GM18507 (cell line): ENCODE measurements around the gene DDX47.
"Not testable (repeated sequence)": the region's sequence is repeated elsewhere in the genome, so short reads cannot be mapped to it uniquely, and the experiment has no call there.

Experiments
- DNase-seq: peaks from one replicate; pipeline ENCODE4 v3.0.0; 2011; ENCODE audit warnings: low read depth; ENCODE audit not compliant: insufficient read length; ENCODE audit errors: extremely low spot score
- FAIRE-seq: peaks from 2 replicates; lab custom pipeline; 2011; peaks lifted over from hg19 to GRCh38; lab: Jason Lieb, UNC

The DDX47 gene

GRCh38 chr12:12796171-12796570 lies 17.0 kb upstream of the DDX47 start:
- DNase-seq, result no peak
- FAIRE-seq, result no peak

DNA sequence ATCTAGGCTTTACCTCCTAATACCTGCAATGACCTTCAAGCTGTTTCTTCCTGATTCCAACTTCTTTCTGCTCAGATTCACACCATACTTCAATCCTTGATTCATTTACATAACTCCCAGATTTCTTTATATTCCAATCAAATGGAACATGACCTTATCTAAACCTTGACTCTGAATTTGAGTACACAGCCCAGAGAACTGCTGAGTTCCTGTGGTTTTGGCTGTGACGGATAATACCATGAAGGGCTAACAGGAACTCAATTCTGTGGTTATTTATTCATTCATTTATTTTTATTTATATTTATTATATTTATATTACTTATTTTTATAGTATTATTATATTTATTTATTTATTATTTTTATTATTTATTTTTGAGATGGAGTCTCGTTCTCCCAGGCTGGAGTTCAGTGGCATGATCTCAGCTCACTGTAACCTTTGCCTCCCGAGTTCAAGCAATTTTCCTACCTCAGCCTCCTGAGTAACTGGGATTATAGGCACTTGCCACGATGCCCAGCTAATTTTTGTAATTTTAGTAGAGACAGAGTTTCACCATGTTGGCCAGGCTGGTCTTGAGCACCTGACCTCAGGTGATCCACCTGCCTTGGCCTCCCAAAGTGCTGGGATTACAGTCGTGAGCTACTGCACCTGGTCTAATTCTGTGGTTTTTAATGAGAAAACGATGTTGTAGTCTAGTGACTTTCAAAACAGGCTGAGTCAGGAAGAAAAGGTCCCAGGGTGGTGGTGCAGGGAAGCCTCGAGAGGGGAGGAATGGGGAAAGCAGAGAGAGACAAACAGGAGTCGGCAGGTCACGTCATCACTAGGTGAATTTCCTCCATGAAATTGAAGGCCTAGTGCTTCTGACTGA lies 16.0 kb upstream of the DDX47 start:
- no peak for FAIRE-seq
- no peak for DNase-seq

- FAIRE-seq (no peak), DNase-seq (no peak)
These were observed 15.4 kb upstream of the DDX47 start for GRCh38 chr12:12797794-12798152.

- FAIRE-seq, result no peak
- DNase-seq, result no peak
These were observed 14.7 kb upstream of the DDX47 start for GRCh38 chr12:12798480-12798879.

DNA sequence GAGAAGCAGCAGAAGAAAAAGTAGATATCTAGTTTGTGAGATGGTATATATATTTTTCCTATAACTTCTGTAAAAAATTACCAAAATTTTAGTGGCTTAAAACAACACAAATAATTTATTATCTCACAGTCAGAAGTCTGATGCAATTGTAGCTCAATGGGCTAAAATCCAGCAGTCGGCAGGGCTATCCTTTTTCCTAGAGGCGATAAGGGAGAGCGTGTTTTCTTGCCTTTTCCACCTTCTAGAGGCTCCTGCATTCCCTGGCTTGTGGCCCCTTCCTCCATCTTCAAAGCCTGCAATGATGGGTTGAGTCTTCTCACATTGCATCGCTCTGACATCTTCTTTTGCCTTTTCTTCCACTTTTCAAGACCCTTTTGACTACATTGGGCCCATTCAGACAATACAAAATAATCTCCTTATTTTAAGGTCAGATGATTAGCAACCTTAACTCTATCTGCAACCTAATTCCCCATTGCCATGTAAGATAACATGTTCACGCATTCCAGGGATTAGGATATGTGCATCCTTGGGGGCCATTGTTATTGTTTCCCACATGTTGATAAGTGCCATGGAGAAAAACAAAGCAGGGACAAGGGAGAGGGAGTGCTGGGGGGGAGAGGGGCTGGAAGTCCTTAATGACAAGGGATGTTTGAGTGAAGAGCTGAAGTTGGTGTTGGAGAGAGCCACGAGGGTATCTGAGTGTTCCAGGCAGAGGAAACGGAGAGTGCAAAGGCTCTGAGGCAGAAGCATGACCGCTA lies 13.8 kb upstream of the DDX47 start:
- FAIRE-seq, result no peak
- no peak for DNase-seq

GRCh38 chr12:12800406-12801180 lies 12.6 kb upstream of the DDX47 start:
- FAIRE-seq (no peak), DNase-seq (no peak)

GRCh38 chr12:12801656-12802055 lies 11.5 kb upstream of the DDX47 start:
- not testable (repeated sequence) for FAIRE-seq

DNA sequence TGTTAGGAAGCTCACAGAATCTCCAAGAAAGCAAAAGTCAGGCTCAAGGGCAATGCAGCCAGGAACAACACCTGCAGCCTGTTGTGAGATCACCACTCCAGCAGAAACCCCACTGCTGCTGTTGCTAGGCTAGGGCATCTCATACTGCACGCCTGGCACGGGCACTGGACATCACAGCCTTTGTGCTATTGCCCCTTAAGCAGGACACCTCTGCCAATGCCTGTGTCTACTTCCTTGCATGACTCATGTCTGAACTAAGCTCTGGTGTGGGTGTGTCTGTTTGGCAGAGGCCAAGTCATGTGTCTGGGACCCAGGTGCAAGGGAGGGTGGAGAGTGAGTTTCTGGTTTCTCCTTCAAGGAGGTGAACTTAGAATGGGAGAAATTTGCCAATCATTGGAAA lies 10.0 kb upstream of the DDX47 start:
- FAIRE-seq, result peak; percentile 84

More at GRCh38 chr12:12801656-12802055, 11.5 kb upstream of the DDX47 start:
- not testable (repeated sequence) for DNase-seq

DNA sequence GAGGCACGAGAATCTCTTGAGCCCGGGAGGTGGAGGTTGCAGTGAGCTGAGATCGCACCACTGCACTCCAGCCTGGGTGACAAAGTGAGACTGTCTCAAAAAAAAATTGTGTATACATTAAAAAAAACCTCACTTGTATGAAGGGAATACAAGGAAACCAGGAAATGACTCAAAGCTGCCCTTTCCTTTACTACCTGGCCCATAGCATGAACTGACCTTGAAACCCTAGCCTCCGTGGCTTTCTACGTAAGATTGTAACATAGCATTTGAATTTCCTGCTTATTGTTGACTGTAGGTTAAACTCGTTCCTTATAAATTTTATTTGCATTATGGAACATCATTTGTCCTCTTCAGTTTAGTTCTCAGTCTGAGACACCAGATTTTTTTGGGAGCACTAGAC lies 9.1 kb upstream of the DDX47 start:
- DNase-seq (no peak), FAIRE-seq (no peak)

More for the DNA sequence above, 10.0 kb upstream of the DDX47 start:
- DNase-seq, result peak; percentile 52

DNA sequence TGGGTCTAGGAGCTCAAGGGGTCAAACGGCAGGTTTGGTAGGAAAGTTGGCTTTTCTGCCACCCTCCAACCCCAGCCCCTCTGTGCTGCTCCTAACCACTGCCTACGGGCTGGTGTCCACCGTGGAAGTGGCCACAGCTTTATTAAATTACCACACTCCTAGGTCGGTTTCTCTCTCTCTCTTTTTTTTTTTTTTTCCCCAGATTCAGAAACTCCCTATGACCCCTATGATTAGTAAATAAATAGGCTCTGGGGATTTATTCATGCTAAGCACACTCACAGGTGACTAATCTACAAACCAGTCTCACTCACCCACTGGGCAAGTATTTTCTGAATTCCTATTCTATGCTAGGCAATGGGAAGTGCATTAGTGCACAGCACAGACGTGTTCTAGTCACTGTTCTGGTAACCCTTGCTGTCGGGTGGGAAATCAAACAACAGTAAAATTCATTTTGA lies 8.7 kb upstream of the DDX47 start:
- no peak for FAIRE-seq

DNA sequence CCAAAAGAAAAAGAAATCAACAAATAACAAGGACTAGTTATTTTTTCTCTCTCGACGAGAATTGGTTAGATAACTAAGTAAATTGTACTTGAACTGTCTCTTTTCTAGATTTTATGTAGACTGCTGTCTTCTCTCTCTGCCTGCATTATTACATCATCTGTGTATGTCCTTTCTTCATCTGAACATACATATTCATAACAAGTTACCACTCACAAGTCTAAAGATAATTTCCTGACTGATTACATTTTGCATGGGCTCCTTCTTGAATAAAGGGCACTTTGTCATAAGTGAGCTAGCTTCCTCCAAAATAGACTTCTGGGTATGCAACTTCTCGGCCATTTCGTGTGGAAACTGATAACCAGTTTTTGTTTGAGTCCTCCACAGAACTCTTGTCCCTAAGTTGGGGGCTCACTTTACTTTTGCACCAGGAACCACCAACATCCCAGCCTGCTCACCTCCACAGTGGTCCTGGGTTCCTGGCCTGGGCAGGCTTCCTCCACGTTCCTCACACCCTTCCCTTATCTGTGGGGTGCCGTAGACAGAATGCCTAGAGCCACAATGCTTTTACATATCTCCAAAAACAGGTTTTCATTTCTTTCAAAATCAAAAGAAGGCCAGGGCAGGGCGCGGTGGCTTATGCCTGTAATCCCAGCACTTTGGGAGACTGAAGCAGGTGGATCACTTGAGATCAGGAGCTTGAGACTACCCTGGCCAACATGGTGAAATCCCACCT lies 6.2 kb upstream of the DDX47 start:
- DNase-seq (no peak), FAIRE-seq (no peak)

More for the DNA sequence above, 8.7 kb upstream of the DDX47 start:
- DNase-seq, result no peak

DNA sequence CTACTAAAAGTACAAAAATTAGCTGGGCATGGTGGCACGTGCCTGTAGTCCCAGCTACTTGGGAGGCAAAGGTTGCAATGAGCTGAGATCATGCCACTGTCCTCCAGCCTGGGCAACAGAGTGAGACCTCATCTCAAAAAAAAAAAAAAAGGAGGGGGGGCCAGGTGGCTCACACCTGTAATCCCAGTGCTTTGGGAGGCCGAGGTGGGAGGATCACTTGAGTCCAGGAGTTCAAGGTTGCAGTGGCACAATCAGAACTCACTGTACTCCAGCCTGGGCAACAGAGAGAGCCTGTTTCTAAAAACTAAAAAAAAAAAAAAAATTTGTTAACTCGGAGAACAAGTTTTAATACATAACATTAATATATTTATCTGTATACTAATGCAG lies 5.6 kb upstream of the DDX47 start:
- FAIRE-seq, DNase-seq: not testable (repeated sequence)

DNA sequence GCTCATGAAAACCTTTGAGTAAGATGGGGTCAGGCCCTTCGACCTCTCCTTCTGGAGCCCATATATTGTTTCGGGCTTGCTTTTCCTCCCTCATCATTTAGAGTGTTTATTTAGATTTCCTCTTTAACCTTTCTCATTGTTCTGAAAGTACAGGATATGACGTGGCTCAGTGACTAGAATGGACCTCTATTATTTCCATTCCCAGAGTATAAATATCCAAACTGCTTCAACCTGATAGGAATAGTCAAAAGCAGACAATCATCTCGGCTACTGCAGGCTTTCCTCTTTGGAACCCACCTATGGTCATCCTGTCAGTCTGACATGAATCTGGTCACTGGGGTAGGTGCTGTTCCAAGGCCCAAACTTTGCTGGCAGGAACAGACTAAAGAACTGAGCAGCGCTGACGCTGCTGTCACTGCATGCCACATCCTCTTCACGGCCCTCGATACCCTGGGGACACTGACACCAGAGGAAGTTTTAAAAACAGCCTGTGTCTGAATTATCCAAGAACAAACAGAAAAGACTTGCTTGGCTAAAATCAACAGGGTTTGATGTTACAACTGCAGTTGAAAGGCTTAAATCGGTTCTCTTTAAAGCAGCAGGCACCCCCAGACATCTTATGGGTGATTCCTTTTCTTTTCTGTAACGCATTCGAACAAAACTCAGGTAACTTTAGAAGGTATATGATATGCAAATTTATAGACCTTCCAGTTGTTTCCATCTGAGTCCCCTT lies 5.0 kb upstream of the DDX47 start:
- DNase-seq, result no peak
- FAIRE-seq, result peak; percentile 81

- FAIRE-seq (no peak), DNase-seq (no peak)
These were observed 2.6 kb upstream of the DDX47 start for GRCh38 chr12:12810553-12811021.

DNA sequence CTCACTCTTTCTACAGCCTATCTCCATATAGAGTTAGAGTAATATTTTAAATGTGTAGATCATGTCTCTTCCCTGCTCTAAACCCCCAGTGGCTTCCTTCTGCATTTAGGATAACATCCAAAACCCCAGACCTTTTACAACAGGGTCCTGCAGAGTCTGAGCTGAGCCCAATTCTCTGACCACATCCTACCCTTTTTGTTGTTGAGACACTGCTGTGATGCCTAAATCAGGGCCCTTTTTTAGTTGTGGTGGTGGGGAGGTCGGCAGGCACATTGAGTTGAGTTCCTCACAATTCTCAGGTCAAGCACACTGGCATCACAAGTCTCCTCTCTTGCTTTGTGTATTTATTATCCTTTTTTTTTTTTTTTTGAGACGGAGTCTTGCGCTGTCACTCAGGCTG lies 1.8 kb upstream of the DDX47 start:
- FAIRE-seq, result no peak
- no peak for DNase-seq

DNA sequence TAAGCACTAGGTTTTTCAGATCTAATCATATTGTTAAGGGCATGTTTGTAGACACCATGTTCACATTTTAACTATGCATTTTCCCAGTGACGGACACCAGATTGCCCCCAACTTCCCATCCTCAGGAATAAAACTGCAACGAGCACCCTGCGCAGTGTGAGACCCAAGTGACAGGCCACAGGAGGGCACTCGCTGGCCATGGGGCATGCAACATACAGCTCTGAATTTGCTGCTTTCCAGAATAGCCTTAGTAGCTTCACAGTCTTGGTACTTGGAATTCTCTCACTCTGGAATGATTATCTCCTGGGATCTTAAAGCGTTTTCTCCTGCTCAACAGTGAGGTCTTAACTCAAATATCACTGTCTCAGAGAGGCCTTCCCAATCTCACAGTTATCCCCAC lies 972 bp upstream of the DDX47 start:
- DNase-seq (no peak), FAIRE-seq (no peak)

- FAIRE-seq (no peak), DNase-seq (no peak)
These were observed 477 bp upstream of the DDX47 start for GRCh38 chr12:12812618-12813119.

- DNase-seq (no peak), FAIRE-seq (peak; percentile 76)
These were observed 4.5 kb downstream of the DDX47 start for GRCh38 chr12:12817616-12818015.
